ENCODE results near the gene PSMD1.
"Not testable (repeated sequence)": the region's sequence is repeated elsewhere in the genome, so short reads cannot be mapped to it uniquely, and the experiment has no call there.

PSMD1 gene

DNA sequence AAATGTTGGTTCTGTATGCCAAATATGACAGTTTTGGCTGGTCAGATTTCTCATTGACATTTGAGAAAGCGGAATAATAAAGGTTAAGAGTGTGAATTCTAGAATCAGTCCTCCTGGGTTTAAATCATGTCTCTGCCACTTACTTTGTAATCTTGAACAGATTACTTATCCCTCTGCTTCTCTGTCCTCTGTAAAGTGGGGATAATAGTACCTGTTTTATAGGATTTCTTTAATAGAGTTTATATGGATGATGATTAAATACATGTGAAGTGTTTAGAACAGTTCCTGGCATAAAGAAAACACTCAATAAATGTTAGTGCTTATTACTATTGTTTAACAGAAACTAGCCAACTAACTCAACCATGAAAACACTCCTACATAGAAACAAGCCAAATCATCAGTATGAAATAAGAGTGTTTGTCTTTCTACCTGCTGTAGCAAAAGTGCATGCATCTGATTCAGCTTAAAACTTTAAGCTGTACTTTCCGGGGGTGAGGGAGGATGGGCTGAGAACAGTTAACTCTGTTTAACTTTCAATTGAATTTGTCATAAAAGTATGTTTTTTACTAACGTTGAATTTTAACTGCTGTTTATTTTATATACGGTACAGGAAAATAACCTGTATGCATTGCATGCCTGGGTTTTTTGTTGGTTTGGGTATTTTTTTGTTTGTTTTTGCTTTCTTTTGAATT is 61.4 kb downstream of the PSMD1 start:
- no peak for DNase-seq

DNA sequence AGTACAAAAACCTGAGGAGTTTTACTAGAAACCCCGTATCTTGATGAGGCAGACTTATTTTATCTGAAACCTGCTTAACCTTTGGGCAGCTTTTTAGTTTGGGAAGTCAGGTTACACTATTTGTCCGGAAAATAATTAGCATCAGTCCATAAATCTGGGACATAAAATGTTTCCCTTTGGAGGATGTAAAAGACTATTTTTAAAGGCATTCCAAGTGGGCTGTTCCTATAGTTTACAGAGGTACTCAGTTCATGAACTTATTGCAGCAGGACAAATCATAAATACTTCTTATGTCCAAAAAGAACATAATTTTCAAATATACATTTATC is 61.9 kb downstream of the PSMD1 start:
- no peak for DNase-seq

DNA sequence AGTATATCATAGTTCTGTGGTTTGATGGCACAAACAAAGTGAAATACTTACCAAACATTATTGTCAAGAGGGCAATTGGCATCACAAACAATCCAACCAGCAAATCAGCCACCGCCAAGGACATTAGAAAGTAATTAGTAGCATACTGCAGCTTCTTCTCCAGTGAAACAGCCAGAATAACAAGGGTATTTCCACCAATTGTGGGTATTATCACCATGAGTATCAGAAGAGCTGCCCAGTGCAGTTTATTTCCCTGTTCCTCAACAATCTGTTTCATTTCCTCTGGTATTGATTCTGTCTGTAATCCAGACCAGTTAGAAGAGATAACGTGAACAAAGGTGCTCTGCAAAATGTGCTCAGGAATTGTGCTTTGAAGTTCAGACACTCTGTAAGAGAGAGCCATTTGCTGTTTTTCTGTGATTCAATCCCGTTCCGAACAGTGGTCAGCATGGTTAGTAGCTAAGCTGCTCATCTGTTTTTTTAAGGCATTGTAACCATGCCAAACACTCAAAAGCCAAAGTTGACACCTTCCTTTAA is 66.8 kb downstream of the PSMD1 start:
- peak; percentile 13 for DNase-seq

DNA sequence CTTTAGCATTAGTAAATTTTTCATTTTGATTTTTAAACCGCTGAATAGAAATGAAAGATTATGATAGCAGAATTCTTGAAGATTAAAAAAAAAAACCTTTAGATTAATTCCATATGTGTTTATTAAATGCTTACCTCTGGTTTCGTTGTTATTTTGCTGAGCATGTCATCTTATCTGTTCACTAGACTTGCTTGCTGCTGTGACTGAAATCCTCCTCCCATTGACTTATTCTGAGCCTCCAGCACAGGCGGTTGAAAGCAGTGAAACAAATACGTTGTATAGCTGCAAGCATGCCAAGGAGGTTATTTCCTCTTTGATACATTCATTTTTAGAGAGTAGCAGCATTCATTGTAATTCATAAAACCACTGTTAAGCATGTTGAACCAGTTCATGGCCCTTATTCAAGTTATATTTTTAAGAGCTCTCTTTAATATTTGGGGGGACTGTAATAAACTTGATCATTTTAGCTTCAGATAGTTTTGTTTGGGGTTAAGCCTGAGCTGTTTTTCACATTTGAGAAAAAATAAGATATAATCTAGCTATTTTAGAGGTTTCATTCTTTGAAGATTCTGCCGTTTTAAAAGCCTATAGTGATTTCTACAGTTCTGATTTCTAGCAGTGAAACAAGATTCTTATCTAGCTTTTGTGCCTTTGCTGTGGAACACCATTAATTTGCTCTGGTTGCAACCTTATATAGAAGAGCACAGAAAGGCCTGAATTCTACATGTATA is 68.3 kb downstream of the PSMD1 start, which contains the start of gene HTR2B:
Gene HTR2B (minus strand): TSS at position 205 of the 731 bp plus-strand sequence. CDS start 1,278 bp downstream, outside the sequence.
- peak; percentile 14 for DNase-seq

DNA sequence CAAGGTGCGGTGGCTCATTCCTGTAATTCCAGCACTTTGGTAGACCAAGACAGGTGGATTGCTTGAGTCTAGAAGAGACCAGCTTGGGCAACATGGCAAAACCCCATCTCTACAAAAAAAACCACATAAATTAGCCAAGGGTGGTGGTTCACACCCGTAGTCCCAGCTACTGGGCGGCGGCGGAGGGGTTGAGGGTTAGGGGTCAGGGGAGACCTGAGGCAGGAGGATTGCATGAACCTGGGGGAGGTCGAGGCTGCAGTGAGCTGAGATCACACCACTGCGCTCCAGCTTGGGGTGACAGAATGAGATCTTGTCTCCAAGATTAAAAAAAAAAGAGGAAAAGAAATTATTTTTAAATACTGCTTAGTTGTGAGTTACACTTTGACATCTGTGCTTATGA is 69.5 kb downstream of the PSMD1 start:
- no peak for DNase-seq

DNA sequence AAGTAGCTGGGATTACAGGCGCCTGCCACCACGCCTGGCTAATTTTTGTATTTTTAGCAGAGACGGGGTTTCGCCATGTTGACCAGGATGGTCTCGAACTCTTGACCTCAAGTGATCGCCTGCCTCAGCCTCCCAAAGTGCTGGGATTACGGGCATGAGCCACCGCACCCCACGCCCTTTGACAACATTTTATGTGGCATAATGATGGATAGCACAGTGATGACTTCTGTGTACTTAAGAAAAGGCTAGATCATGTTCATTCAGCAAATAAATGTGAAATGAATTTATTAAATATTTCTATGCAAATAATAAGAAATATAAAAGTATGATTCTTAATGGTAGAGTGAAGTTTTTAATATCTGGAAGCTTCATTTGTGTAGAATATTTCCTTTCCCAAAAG is 70.8 kb downstream of the PSMD1 start:
- no peak for DNase-seq

DNA sequence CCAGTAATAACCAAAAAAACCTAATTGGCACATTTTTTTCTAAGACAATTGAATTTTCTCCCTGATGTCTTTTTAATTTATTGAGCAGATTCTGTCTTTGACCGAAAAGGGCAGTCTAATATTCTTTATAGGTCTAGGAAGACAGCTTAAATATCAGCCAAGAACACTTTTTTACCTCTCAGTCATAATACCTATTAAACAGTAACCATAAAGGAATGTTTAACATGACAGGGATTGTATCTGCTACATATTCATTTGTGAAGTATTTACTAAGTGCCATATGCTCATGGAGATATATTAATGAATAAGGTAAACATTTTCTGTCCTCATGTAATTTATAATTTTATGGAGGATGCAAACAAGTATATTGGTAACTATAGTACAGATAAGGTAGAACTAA is 71.3 kb downstream of the PSMD1 start:
- DNase-seq, result no peak

DNA sequence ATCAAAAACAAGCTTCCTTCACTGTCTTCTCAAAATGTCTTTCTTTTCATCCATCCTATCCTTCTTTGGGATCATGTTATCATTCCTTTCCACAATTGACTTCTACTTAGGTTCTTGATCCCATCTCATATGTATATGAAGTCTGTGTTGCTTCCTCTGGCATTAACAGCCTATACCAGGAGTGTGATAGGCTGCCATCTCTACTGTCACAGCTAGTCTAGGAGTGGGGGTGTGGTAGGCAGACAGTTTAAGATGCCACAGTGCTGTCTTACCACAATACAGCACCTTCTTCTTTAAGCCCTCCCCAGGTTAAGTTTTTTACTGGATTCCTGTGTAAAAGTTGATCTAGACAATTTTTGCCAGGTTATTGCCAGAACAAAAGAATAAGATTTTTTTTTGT is 71.9 kb downstream of the PSMD1 start:
- DNase-seq, result no peak

DNA sequence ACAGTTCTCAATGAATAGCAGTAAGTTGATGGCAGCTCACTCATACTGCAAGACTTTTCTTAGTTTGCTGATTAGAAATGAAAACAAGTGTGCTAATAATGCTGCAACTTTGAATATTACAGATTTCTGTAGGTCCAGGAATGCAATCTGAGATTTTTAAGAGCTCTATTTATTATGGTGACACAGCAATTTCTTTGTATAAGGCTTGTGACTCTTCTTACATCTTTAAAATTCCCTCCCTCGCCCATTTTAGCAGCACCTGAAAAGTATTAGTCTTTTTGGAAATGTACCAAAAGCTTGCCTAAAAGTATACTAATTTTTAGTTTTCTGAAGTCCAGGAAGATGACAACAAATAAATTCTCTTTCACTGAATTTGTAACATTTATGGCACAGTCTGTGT is 72.5 kb downstream of the PSMD1 start:
- no peak for DNase-seq

DNA sequence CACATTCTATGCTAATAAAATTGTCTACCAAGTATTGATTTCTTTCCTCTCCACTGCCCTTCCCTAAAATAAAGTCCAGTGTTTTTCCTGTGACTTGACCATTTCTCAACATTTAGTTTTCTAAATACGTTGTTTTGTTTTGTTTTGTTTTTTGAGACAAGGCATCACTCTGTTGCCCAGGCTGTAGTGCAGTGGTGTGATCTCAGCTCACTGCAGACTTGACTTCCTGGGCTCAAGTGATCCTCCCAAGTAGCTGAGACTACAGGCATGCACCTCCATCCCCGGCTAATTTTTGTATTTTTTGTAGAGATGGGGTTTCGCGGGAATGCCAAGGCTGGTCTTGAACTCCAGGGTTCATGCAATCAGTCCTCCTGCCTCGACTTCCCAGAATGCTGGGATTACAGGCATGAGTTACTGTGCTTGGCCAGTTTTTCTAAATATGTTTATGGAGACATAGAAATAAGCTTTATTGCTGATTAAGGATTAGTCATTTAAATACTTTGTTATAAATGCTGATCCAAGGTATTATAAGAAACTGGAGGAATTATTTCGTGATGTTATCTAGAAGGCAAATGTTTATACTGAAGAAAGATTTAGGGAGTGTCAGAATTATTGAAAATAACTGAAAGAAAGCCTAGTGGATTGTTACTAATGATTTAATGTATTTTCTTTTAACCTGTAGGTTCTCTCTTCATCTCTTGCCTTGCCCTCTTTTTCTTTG is 73.8 kb downstream of the PSMD1 start:
- no peak for DNase-seq

DNA sequence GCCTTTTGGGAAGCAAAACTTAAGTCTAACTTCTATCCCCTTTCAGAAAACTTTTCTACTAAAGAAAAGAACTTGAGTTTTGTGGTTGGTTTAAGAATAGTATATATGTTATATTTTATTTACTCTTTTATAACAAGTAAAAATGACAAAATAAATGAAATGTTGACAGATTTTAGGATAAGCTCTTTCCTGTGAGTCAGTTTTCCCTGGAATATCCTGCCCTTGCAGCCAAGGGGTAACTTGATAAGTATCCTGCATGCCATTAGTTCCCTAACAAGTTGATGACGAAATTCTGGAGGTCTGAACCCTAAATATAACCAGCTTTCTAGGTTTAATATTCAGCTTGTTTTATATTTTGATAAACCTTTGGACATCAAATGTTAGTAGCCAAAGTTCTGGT is 75.5 kb downstream of the PSMD1 start:
- no peak for DNase-seq

DNA sequence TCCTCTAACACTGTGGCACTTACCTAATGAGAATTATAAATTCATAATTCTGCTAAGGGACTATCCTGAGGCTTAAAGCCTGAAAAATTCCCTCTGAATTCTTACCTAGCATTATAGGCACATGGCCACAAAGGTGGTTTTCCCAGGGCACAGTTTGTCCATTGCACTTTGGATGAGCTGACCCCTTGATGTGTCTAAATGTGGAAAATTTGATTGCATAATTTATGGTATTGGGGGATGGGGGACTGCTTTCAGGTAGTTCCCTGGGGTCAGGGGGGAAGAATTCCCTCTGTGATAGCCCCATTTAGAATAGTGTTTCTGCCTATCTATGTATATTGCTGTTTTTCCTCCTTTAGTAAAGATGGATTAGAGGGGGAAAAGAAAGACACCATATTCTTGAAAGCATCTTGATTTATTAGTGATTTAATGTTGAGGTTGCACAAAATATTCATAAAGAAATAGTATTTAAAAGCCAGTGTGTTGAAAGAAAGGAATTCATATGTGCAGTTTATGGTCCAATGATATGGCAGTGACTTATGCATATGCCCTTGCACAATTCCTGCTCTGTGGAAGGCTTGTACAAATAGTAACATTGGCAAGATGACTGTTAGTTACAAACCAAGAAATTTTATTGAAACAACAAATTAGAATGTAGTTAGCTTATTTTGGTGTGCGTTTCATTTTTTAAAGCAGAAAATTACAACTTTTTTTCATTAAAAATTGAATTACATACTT is 76.9 kb downstream of the PSMD1 start:
- no peak for DNase-seq

DNA sequence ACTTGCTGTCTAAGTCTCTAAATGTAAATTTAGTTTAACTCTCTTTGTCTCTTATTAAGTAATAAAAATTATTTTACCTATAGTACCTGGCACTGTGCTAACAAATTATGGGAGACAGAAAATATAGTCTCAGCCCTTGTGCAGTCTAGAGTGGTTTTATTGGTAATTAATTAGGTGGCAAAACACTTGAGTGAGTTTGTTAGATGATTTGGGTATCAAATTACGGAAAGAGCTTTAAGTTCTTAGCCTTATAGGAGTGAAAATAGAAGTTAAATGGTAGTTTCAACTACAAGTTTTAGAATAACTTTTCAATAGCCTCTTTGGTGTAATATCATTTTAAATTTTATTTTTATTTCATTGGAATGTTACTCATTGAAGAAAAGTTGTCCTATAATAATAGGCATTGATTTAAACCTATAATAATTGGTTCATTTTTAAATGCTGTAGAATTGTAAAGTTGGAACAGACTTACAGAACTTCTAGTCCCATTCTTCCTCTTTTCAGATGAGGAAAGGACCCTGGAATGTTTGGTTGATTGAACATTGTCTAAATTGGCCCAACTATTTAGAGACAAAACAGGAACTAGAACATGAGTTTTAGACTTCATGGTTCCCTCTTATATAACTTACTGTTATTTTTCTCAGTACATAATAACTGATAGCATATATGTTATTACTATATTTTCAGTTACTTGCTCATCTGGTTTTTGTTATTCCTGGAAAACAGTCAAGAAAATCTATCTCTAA is 78.4 kb downstream of the PSMD1 start:
- no peak for DNase-seq

DNA sequence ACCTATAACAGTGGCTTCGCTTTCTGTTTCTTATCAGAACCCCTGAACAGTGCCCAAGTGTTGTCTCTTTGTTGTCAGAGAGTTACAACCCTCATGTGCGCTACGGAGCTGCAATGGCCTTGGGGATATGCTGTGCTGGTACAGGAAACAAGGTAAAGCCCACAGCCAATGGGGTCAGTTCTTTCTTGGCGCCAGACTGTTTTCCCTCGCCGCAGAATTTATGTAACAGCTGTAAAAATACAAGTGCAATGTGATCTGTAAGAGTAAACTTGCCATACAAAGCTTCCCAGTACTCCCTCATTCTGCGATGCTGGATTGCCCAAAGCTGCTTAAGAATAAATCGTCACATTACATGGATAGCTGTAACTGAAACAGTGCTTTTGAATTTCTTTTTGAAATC is 82.0 kb downstream of the PSMD1 start:
- DNase-seq, result peak; percentile 56

DNA sequence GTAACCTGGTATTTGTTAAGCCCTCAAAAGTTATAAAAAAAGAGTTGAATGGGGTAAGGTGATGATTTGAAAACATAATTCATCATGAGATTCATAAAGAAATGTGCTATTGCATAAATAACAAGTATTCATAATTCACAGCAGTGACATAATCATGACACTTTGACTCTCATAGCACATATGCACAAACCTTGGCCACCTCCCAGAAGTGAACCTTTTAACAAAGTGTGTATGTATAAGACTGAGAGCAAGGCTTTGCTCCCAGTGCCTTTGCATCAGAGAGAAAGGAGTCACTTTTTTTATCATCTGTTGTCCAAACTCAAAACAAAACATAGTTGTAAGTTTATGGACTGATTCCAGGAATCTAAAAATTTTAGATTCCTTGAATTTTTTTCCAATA is 83.1 kb downstream of the PSMD1 start:
- no peak for DNase-seq

DNA sequence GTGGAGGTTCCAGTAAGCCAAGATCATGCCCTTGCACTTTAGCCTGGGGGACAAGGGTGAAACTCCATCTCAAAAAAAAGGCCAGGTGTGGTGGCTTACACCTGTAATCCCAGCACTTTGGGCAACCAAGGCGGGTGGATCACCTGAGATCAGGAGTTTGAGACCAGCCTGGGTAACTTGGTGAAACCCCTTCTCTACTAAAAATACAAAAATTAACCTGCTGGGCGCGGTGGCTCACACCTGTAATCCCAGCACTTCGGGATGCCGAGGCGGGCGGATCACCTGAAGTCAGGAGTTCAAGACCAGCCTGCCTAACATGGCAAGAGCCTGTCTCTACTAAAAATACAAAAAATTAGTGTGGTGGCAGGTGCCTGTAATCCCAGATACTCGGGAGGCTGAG is 84.1 kb downstream of the PSMD1 start:
- DNase-seq, result not testable (repeated sequence)

DNA sequence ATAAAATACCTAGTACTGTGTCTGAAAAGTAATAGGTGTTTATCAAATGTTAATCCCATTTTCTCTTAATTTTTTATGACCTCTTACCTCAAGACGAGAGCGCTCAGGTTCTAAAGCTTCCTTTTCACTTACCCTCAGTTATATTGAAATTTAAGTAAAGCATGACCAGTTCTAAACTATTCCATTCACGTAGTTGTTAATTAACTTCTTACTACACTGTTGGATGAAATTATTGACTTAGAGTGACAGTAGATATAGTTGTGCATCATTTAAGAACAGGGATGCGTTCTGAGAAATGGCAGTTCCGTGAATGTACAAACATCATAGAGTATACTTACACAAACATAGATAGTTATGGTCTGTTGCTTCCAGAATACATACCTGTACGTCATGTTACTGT is 88.2 kb downstream of the PSMD1 start:
- no peak for DNase-seq

DNA sequence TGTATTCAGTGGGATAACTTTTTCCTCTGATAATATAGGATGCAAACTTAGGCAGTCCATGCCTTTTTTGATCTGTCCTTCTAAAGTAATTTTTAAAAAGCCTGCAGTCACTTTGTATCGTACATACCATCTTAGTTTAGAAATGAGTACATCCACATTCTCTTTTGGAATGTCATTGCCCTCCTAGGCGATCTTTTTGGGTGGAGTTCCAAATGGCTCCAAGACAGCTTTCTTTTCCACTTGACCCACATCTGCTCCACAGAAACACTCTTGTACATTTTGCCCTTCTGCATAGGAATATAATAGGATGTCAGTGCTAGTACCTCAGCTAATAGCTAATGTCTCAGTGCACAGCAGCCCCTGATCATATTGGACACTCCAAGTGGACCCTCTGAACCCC is 90.0 kb downstream of the PSMD1 start:
- no peak for DNase-seq

DNA sequence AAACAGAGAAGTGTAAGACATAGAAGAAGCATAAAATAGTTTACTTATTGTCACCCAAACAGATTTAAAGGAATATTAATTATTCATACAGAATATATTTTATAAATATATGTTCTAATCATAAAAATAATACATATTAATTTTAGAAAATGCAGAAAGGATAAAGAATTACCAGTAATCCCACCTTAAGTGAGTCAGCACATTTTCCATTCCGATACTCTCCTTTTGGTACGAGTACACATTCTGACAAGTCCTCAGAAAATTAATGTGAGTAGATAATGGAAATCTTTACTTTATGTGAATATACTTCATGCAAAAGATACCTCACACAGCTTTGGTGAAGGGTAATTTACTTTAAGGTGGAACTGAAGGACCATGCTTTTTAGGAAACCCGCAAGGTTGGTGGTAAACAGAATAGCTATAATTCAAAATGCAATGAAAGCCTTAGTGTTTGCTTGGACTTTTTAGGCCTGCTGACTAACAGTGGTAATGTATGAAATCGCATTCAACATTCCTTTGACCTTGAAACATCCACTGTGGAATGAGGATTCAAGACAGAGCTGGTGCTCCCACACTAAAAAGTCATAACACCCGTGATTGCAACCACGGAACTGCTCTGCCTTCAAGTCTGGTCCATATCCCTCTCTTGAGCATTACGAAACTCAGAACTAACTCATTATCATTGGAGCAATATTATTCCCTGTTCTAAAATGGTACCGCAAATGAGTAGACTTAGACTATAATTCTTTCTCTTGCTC is 96.3 kb downstream of the PSMD1 start:
- DNase-seq, result no peak

DNA sequence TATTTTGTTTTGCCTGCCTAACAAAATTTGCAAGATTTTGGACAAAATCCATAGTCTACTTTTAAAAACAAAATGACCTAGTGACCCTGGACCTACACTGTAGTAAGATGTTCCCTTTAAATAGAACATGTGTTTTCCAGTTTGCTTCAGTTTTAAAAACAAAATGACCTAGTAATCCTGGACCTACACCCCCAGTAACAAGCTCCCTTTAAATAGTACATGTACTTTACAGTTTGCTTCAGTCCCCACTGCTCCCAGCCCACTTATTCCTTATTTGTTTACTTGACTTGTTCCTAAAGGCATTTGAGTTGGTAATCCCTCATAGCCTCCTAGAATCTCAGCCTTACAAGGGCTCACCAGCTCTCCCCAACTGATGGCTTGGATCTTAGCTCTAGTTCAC is 102.6 kb downstream of the PSMD1 start:
- no peak for DNase-seq

DNA sequence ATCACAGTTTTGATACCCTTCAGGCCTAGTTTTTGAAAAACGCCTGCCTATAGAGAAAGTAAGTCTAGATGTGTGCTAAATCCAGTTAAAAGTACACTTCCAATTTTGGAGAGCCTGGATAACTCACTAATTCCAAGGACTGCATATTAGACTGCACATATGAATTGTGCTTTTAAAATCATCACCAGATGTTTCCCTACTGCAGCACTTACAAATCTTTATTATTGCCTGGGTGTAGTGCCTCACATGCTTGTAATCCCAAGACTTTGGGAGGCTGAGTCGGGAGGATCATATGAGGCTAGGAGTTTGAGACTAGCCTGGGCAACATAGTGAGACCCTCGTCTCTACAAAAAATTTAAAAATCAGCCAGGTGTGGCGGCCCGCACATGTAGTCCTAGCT is 104.0 kb downstream of the PSMD1 start:
- DNase-seq, result no peak

All from eye (tissue), 1 donor.